GM23338 (cell line): Measurements from ENCODE around the gene CNPY1. TPM values are rescaled to one million over a fixed set of nuclear protein-coding genes. Genes with fewer than 3 reads are reported as not detected.

Source experiments
- ATAC-seq: fragments of 200-7000 bp; cut with Tn5 transposase; 3 replicates; pipeline ENCODE4 v1.9.1; 2020
- DNase-seq: peaks from one replicate; pipeline ENCODE4 v3.0.0-alpha.2; 2015; ENCODE audit warnings: low spot score
- H2AFZ ChIP-seq: fragments of 200-600 bp; sonication (generic); 2 replicates; pipeline ENCODE4 v1.8.0; 2016; ENCODE audit warnings: antibody characterized with exemption, mild to moderate bottlenecking, moderate library complexity
- H3F3A ChIP-seq: fragments of 200-600 bp; sonication (generic); replicated peaks from 2 replicates; pipeline ENCODE4 v1.8.0; 2017; ENCODE audit warnings: antibody characterized with exemption, mixed run types, low read depth
- H3K27ac ChIP-seq: fragments of 200-600 bp; sonication (generic); 2 replicates; pipeline ENCODE4 v1.6.1; 2016; ENCODE audit warnings: low read depth
- H3K27me3 ChIP-seq: fragments of 200-600 bp; sonication (generic); 2 replicates; pipeline ENCODE4 v1.8.0; 2016; ENCODE audit warnings: mild to moderate bottlenecking, mixed run types, moderate library complexity; ENCODE audit not compliant: insufficient read depth
- H3K36me3 ChIP-seq: fragments of 200-600 bp; sonication (generic); 2 replicates; pipeline ENCODE4 v1.8.0; 2016; ENCODE audit warnings: mild to moderate bottlenecking; ENCODE audit not compliant: insufficient read depth
- H3K4me1 ChIP-seq: fragments of 200-600 bp; sonication (generic); 2 replicates; pipeline ENCODE4 v1.8.0; 2016; ENCODE audit warnings: mild to moderate bottlenecking, moderate library complexity; ENCODE audit not compliant: insufficient read depth
- H3K4me2 ChIP-seq: fragments of 200-600 bp; sonication (generic); 2 replicates; pipeline ENCODE4 v1.7.1; 2017; ENCODE audit warnings: mixed run types
- H3K4me3 ChIP-seq: fragments of 200-600 bp; sonication (generic); 2 replicates; pipeline ENCODE4 v1.6.1; 2016; ENCODE audit warnings: mixed run types
- H3K79me2 ChIP-seq: fragments of 200-600 bp; sonication (generic); replicated peaks from 2 replicates; pipeline ENCODE4 v1.8.0; 2017; ENCODE audit warnings: mild to moderate bottlenecking; ENCODE audit not compliant: insufficient read depth
- H3K9me2 ChIP-seq: fragments of 200-600 bp; sonication (generic); 2 replicates; pipeline ENCODE4 v1.8.0; 2017; ENCODE audit not compliant: insufficient read depth
- H4K20me1 ChIP-seq: fragments of 200-600 bp; sonication (generic); replicated peaks from 2 replicates; pipeline ENCODE4 v1.8.0; 2017; ENCODE audit warnings: mild to moderate bottlenecking; ENCODE audit not compliant: insufficient read depth
- H3K27ac Mint-ChIP-seq: 2 replicates; pipeline ENCODE4 v1.8.0; 2020; ENCODE audit warnings: inconsistent platforms, mild to moderate bottlenecking, moderate library complexity, mixed read lengths
- H3K27me3 Mint-ChIP-seq: 3 replicates; pipeline ENCODE4 v1.8.0; 2022; ENCODE audit warnings: low read depth, mild to moderate bottlenecking, moderate library complexity, mixed read lengths, inconsistent platforms; ENCODE audit not compliant: insufficient read depth, poor library complexity
- H3K36me3 Mint-ChIP-seq: 3 replicates; pipeline ENCODE4 v1.8.0; 2021; ENCODE audit warnings: low read depth, mild to moderate bottlenecking, inconsistent platforms, moderate library complexity, mixed read lengths
- H3K4me1 Mint-ChIP-seq: 3 replicates; pipeline ENCODE4 v1.8.0; 2020; ENCODE audit warnings: mild to moderate bottlenecking, inconsistent platforms, mixed read lengths
- H3K4me3 Mint-ChIP-seq: 3 replicates; pipeline ENCODE4 v1.8.0; 2021; ENCODE audit warnings: moderate library complexity, mild to moderate bottlenecking, inconsistent platforms, mixed read lengths
- H3K9me3 Mint-ChIP-seq: 3 replicates; pipeline ENCODE4 v1.8.0; 2020; ENCODE audit warnings: moderate library complexity, mild to moderate bottlenecking, inconsistent platforms, mixed read lengths
- CREB1 ChIP-seq: fragments of 250-450 bp; sonication (Bioruptor Pico); IDR thresholded peaks from 2 replicates; pipeline ENCODE4 v1.5.0; 2020; ENCODE audit warnings: low read depth, mild to moderate bottlenecking, moderate library complexity
- ETS1 ChIP-seq: IDR thresholded peaks from 2 replicates; pipeline ENCODE4 v1.6.1; 2016; ENCODE audit warnings: antibody characterized with exemption
- EZH2 ChIP-seq: fragments of 200-600 bp; sonication (generic); IDR thresholded peaks from one replicate; pipeline ENCODE4 v1.8.0; 2017; ENCODE audit warnings: antibody characterized with exemption, mild to moderate bottlenecking, low read depth; ENCODE audit not compliant: unreplicated experiment
- EZH2phosphoT487 ChIP-seq: fragments of 200-600 bp; sonication (generic); IDR thresholded peaks from one replicate; pipeline ENCODE4 v1.8.1; 2018; ENCODE audit warnings: antibody characterized with exemption; ENCODE audit not compliant: unreplicated experiment
- POLR2AphosphoS5 ChIP-seq: IDR thresholded peaks from 2 replicates; pipeline ENCODE4 v1.6.1; 2016; ENCODE audit warnings: antibody characterized with exemption, low read depth
- ZNF114 ChIP-seq: fragments of 250-450 bp; sonication (Bioruptor Pico); IDR thresholded peaks from 2 replicates; pipeline ENCODE4 v1.5.0; 2020; ENCODE audit warnings: mild to moderate bottlenecking, moderate library complexity
- ZNF462 ChIP-seq: fragments of 250-450 bp; sonication (Bioruptor Pico); IDR thresholded peaks from 2 replicates; pipeline ENCODE4 v1.5.0; 2020; ENCODE audit warnings: mild to moderate bottlenecking, moderate library complexity
- polyA plus RNA-seq: library from polyadenylated mRNA; unstranded; fragments of >200 nt; fragmentation: Nextera tagmentation; extraction: Ambion mirVana; gene quantifications from 2 replicates; pipeline ENCODE4 v1.2.1, GENCODE V29; 2016
- total RNA-seq: library from RNA; depleted of rRNA; stranded (reverse); fragments of >200 nt; shearing (Covaris generic); gene quantifications from 2 replicates; pipeline ENCODE4 v1.2.3, GENCODE V29; 2014
- TF ChIP-seq, protein P1 (sequence below), 2 experiments: fragments of 200-600 bp in 1 of 2; sonication (generic) in 1 of 2; conservative IDR thresholded peaks; 2 replicates each; pipeline versions ENCODE4 v1.5.1 to v1.6.1; 2016 to 2017; ENCODE audit warnings: antibody characterized with exemption in 2 of 2, low read depth in 2 of 2, mild to moderate bottlenecking in 2 of 2, moderate library complexity in 1 of 2

Gene CNPY1
- total and polyA plus RNA-seq, 2 experiments from 2014 or later = not detected

- Mint-ChIP-seq H3K36me3 (no peaks in the 10 kb centered on the region), H3K9me3 (peaks cover 4% of the 10 kb centered on the region; the same call in 1 of the 3 replicates), H3K4me3 (no peak overlapping the region), H3K27ac (no peak overlapping the region), H3K27me3 (peaks cover 95% of the 10 kb centered on the region), H3K4me1 (peaks cover 22% of the 10 kb centered on the region)
- no peaks in the 10 kb centered on the region for H3K9me2 ChIP-seq
- no peak overlapping the region for H3K4me3 ChIP-seq
- peaks cover 50% of the 10 kb centered on the region for H4K20me1 ChIP-seq
- H3K79me2 ChIP-seq = no peaks in the 10 kb centered on the region
- H3K27me3 ChIP-seq = peaks cover 97% of the 10 kb centered on the region
- no peak overlapping the region for H3K27ac ChIP-seq
- TF ChIP-seq POLR2AphosphoS5 = no peak
- TF ChIP-seq, protein P1, sequence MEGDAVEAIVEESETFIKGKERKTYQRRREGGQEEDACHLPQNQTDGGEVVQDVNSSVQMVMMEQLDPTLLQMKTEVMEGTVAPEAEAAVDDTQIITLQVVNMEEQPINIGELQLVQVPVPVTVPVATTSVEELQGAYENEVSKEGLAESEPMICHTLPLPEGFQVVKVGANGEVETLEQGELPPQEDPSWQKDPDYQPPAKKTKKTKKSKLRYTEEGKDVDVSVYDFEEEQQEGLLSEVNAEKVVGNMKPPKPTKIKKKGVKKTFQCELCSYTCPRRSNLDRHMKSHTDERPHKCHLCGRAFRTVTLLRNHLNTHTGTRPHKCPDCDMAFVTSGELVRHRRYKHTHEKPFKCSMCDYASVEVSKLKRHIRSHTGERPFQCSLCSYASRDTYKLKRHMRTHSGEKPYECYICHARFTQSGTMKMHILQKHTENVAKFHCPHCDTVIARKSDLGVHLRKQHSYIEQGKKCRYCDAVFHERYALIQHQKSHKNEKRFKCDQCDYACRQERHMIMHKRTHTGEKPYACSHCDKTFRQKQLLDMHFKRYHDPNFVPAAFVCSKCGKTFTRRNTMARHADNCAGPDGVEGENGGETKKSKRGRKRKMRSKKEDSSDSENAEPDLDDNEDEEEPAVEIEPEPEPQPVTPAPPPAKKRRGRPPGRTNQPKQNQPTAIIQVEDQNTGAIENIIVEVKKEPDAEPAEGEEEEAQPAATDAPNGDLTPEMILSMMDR (conservative IDR thresholded peaks at IDR 0.05; ENCODE audit: low read depth in 2 of 2) = no peak
- no peak for TF ChIP-seq ZNF114 (CRISPR knock-in tag)
- TF ChIP-seq EZH2 = peak; percentile 68
- no peak for TF ChIP-seq ETS1
- TF ChIP-seq CREB1 (CRISPR knock-in tag) = no peak
- no peak for TF ChIP-seq ZNF462 (CRISPR knock-in tag)
- peak; percentile 70 for TF ChIP-seq EZH2phosphoT487
- H2AFZ ChIP-seq = no peak overlapping the region
- DNase-seq (no peak), ATAC-seq (no peak)
- H3K4me1 ChIP-seq = peaks cover 31% of the 10 kb centered on the region
- no peak overlapping the region for H3K4me2 ChIP-seq
- no peaks in the 10 kb centered on the region for H3K36me3 ChIP-seq
- H3F3A ChIP-seq = peaks cover 20% of the 10 kb centered on the region; the same call in 1 of the 2 replicates
Measured at GRCh38 chr7:155462163-155462735, 84.1 kb downstream of the CNPY1 start.
